ENCODE results near the gene LAIR2.

The LAIR2 gene

GRCh38 chr19:54521022-54521859 lies 18.6 kb downstream of the LAIR2 start:
- TF ChIP-seq TCF12 (IDR thresholded peaks at IDR 0.05; ENCODE audit: low read depth) (no peak), EP300 (IDR thresholded peaks at IDR 0.05; ENCODE audit: borderline replicate concordance) (no peak), FOXM1 (IDR thresholded peaks at IDR 0.05; ENCODE audit: borderline replicate concordance, low read depth) (no peak), TAF1 (IDR thresholded peaks at IDR 0.05; ENCODE audit: low read depth) (no peak), ZBTB7A (IDR thresholded peaks at IDR 0.05; ENCODE audit: low read depth) (no peak), RAD21 (IDR thresholded peaks at IDR 0.05; ENCODE audit: low read depth) (no peak), CEBPB (IDR thresholded peaks at IDR 0.05) (no peak)

- TF ChIP-seq TCF12 (IDR thresholded peaks at IDR 0.05; ENCODE audit: low read depth): no peak
- no peak for TF ChIP-seq EP300 (IDR thresholded peaks at IDR 0.05; ENCODE audit: borderline replicate concordance)
- TF ChIP-seq TAF1 (IDR thresholded peaks at IDR 0.05; ENCODE audit: low read depth): no peak
Observed at GRCh38 chr19:54521860-54522513, 19.4 kb downstream of the LAIR2 start.

DNA sequence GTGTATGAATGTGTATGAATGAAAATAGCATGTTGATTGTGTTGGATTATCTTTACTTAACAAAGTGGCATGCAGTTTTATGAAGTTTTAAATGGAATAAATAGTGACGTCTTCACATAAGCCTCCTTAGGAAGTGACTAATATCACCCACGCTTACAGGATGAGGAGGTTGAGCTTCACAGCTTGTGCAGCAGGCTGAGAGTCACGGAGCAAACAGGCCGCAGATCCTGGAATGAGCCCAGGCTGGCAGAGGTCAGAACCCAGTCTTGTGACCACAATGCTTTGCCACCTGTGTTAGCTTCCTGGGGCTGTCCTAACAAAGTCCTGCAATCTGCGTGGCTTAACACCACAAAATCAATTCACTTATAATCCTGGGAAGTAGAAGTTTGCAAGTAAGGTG lies 20.8 kb downstream of the LAIR2 start:
- TF ChIP-seq TCF12 (IDR thresholded peaks at IDR 0.05; ENCODE audit: low read depth) (no peak), ZBTB7A (IDR thresholded peaks at IDR 0.05; ENCODE audit: low read depth) (no peak), CEBPB (IDR thresholded peaks at IDR 0.05) (no peak)
- TF ChIP-seq, protein P1, sequence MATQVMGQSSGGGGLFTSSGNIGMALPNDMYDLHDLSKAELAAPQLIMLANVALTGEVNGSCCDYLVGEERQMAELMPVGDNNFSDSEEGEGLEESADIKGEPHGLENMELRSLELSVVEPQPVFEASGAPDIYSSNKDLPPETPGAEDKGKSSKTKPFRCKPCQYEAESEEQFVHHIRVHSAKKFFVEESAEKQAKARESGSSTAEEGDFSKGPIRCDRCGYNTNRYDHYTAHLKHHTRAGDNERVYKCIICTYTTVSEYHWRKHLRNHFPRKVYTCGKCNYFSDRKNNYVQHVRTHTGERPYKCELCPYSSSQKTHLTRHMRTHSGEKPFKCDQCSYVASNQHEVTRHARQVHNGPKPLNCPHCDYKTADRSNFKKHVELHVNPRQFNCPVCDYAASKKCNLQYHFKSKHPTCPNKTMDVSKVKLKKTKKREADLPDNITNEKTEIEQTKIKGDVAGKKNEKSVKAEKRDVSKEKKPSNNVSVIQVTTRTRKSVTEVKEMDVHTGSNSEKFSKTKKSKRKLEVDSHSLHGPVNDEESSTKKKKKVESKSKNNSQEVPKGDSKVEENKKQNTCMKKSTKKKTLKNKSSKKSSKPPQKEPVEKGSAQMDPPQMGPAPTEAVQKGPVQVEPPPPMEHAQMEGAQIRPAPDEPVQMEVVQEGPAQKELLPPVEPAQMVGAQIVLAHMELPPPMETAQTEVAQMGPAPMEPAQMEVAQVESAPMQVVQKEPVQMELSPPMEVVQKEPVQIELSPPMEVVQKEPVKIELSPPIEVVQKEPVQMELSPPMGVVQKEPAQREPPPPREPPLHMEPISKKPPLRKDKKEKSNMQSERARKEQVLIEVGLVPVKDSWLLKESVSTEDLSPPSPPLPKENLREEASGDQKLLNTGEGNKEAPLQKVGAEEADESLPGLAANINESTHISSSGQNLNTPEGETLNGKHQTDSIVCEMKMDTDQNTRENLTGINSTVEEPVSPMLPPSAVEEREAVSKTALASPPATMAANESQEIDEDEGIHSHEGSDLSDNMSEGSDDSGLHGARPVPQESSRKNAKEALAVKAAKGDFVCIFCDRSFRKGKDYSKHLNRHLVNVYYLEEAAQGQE (IDR thresholded peaks at IDR 0.05; ENCODE audit: low read depth): no peak
- TF ChIP-seq, protein P2, sequence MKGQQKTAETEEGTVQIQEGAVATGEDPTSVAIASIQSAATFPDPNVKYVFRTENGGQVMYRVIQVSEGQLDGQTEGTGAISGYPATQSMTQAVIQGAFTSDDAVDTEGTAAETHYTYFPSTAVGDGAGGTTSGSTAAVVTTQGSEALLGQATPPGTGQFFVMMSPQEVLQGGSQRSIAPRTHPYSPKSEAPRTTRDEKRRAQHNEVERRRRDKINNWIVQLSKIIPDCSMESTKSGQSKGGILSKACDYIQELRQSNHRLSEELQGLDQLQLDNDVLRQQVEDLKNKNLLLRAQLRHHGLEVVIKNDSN (IDR thresholded peaks at IDR 0.05): no peak

DNA sequence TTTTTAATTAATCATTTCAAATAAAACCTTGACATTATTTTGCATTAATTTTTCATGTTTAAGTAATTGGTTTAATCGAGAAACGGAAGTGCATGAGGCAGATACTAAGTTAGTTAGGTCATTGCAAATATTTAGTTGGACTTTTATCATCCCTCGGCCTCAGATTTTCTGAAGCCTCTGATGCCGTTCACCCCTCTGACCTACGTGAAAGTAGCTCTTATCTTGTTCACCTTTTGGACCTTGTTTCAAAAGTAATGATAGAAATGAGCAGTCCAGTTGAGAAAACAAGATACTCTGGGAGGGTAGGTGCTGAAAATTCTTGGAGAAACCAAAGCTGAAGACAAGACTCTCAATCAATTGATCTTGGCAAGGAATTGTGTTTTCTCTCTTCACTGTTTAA lies 23.0 kb downstream of the LAIR2 start:
- TF ChIP-seq CEBPB (IDR thresholded peaks at IDR 0.05): no peak

DNA sequence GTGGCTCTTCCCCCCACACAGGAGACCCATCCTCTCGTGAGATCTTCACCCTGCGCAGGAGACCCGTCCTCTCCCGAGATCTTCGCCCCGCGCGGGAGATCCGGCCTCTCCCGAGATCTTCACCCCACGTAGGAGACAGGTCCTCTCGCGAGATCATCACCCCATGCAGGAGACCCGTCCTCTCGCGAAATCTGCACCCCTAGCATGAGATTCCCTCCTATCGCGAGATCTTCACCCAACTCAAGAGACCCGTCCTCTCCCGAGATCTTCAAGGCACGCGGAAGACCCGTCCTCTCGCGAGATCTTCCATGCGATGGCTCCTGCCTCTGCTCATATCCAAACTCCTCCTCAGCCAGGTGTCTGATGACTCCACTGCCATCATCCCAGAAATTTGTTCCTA lies 24.3 kb downstream of the LAIR2 start:
- TF ChIP-seq ZBTB7A (IDR thresholded peaks at IDR 0.05; ENCODE audit: low read depth) (no peak), MAX (IDR thresholded peaks at IDR 0.05) (no peak), FOXM1 (IDR thresholded peaks at IDR 0.05; ENCODE audit: borderline replicate concordance, low read depth) (no peak), TAF1 (IDR thresholded peaks at IDR 0.05; ENCODE audit: low read depth) (no peak), TEAD4 (IDR thresholded peaks at IDR 0.05) (no peak), EP300 (IDR thresholded peaks at IDR 0.05; ENCODE audit: borderline replicate concordance) (no peak), CEBPB (IDR thresholded peaks at IDR 0.05) (no peak), EGR1 (IDR thresholded peaks at IDR 0.05) (no peak), YY1 (IDR thresholded peaks at IDR 0.05; ENCODE audit: low read depth) (no peak), TCF12 (IDR thresholded peaks at IDR 0.05; ENCODE audit: low read depth) (no peak), CREB1 (IDR thresholded peaks at IDR 0.05; ENCODE audit: low read depth) (no peak), NFIC (IDR thresholded peaks at IDR 0.05) (no peak), RAD21 (IDR thresholded peaks at IDR 0.05; ENCODE audit: low read depth) (no peak)
- TF ChIP-seq, protein P1 (IDR thresholded peaks at IDR 0.05; ENCODE audit: low read depth): no peak
- TF ChIP-seq, protein P2 (IDR thresholded peaks at IDR 0.05): no peak

GRCh38 chr19:54530866-54531265 lies 28.2 kb downstream of the LAIR2 start:
- TF ChIP-seq EP300 (IDR thresholded peaks at IDR 0.05; ENCODE audit: borderline replicate concordance) (no peak), CEBPB (IDR thresholded peaks at IDR 0.05) (no peak), EGR1 (IDR thresholded peaks at IDR 0.05) (no peak), FOXM1 (IDR thresholded peaks at IDR 0.05; ENCODE audit: borderline replicate concordance, low read depth) (no peak), ZBTB7A (IDR thresholded peaks at IDR 0.05; ENCODE audit: low read depth) (no peak), CREB1 (IDR thresholded peaks at IDR 0.05; ENCODE audit: low read depth) (no peak)
- TF ChIP-seq, protein P1 (IDR thresholded peaks at IDR 0.05; ENCODE audit: low read depth): no peak
